Measurements from ENCODE around the gene KNG1.

The KNG1 gene

GRCh38 chr3:186754871-186755270 lies 37.7 kb downstream of the KNG1 start:
- no peak overlapping the region for H3K4me3 ChIP-seq (ENCODE audit: control insufficient read depth, low read depth, low read length)
- no peak for DNase-seq (ENCODE audit: low read depth)
- TF ChIP-seq CTCF (conservative IDR thresholded peaks at IDR 0.05; ENCODE audit: control insufficient read depth, insufficient read depth, low read depth, low read length): no peak

GRCh38 chr3:186757214-186757613 lies 40.1 kb downstream of the KNG1 start:
- TF ChIP-seq CTCF (conservative IDR thresholded peaks at IDR 0.05; ENCODE audit: control insufficient read depth, insufficient read depth, low read depth, low read length): no peak
- H3K4me3 ChIP-seq (ENCODE audit: control insufficient read depth, low read depth, low read length): no peak overlapping the region
- no peak for DNase-seq (ENCODE audit: low read depth)

- TF ChIP-seq CTCF (conservative IDR thresholded peaks at IDR 0.05; ENCODE audit: control insufficient read depth, insufficient read depth, low read depth, low read length): no peak
- H3K4me3 ChIP-seq (ENCODE audit: control insufficient read depth, low read depth, low read length): no peak overlapping the region
- no peak for DNase-seq (ENCODE audit: low read depth)
Observed at GRCh38 chr3:186757686-186758220, 40.6 kb downstream of the KNG1 start.

GRCh38 chr3:186759231-186759930 lies 42.2 kb downstream of the KNG1 start:
- no peak for DNase-seq (ENCODE audit: low read depth)
- no peak for TF ChIP-seq CTCF (conservative IDR thresholded peaks at IDR 0.05; ENCODE audit: control insufficient read depth, insufficient read depth, low read depth, low read length)
- no peak overlapping the region for H3K4me3 ChIP-seq (ENCODE audit: control insufficient read depth, low read depth, low read length)

- DNase-seq (ENCODE audit: low read depth): no peak
- TF ChIP-seq CTCF (conservative IDR thresholded peaks at IDR 0.05; ENCODE audit: control insufficient read depth, insufficient read depth, low read depth, low read length): no peak
- H3K4me3 ChIP-seq (ENCODE audit: control insufficient read depth, low read depth, low read length): no peak overlapping the region
Observed at GRCh38 chr3:186760141-186760833, 43.1 kb downstream of the KNG1 start.

- no peak for TF ChIP-seq CTCF (conservative IDR thresholded peaks at IDR 0.05; ENCODE audit: control insufficient read depth, insufficient read depth, low read depth, low read length)
- DNase-seq (ENCODE audit: low read depth): no peak
- H3K4me3 ChIP-seq (ENCODE audit: control insufficient read depth, low read depth, low read length): no peak overlapping the region
Observed at GRCh38 chr3:186760897-186761447, 43.8 kb downstream of the KNG1 start.
